PC-9 (cell line): ENCODE data around the gene PHC2. TPM values are rescaled to one million over a fixed set of nuclear protein-coding genes. Genes with fewer than 3 reads are reported as not detected.

Experiments
- BruUV-seq: library from RNA; stranded (reverse); fragments of 400-500 nt; replicated peaks from 2 replicates; lab custom pipeline; 2021; lab: Mats Ljungman, UMichigan
- CTCF ChIA-PET: fragments of 300-600 bp; sonication (Branson Sonifier 250); formaldehyde crosslinking; loops from one replicate; lab custom pipeline; 2022; ENCODE audit warnings: antibody characterized with exemption; lab: Charles Lee
- POLR2A ChIA-PET: fragments of 300-600 bp; sonication (Branson Sonifier 250); formaldehyde crosslinking; loops from one replicate; lab custom pipeline; 2022; ENCODE audit warnings: antibody characterized with exemption; ENCODE audit not compliant: unreplicated experiment; lab: Charles Lee
- DNase-seq, 2 experiments: peaks; one replicate each; pipeline versions ENCODE4 v3.0.0 to v3.0.0-alpha.2; 2015 to 2022; ENCODE audit warnings: mixed read lengths in 1 of 2
- H2AFZ ChIP-seq: fragments of 200-600 bp; sonication (generic); 2 replicates; pipeline ENCODE4 v1.8.1; 2017; ENCODE audit warnings: antibody characterized with exemption
- H3F3A ChIP-seq: fragments of 200-600 bp; sonication (generic); 2 replicates; pipeline ENCODE4 v1.8.1; 2017; ENCODE audit warnings: antibody characterized with exemption, mild to moderate bottlenecking, low read depth; ENCODE audit not compliant: insufficient read depth
- H3K27ac ChIP-seq: fragments of 200-600 bp; sonication (generic); 2 replicates; pipeline ENCODE4 v1.6.1; 2016; ENCODE audit warnings: mixed run types
- H3K27me3 ChIP-seq: fragments of 200-600 bp; sonication (generic); 2 replicates; pipeline ENCODE4 v1.6.1; 2016; ENCODE audit warnings: low read depth, mixed run types; ENCODE audit not compliant: insufficient read depth
- H3K36me3 ChIP-seq: fragments of 200-600 bp; sonication (generic); 2 replicates; pipeline ENCODE4 v1.6.1; 2016; ENCODE audit warnings: low read depth, mixed run types
- H3K4me1 ChIP-seq: fragments of 200-600 bp; sonication (generic); replicated peaks from 2 replicates; pipeline ENCODE4 v1.6.1; 2016; ENCODE audit warnings: mixed run types; ENCODE audit not compliant: insufficient read depth
- H3K4me2 ChIP-seq: fragments of 200-600 bp; sonication (generic); 2 replicates; pipeline ENCODE4 v1.6.1; 2017; ENCODE audit warnings: mixed run types
- H3K4me3 ChIP-seq: fragments of 200-600 bp; sonication (generic); 2 replicates; pipeline ENCODE4 v1.6.1; 2016; ENCODE audit warnings: mixed run types
- H3K79me2 ChIP-seq: fragments of 200-600 bp; sonication (generic); 2 replicates; pipeline ENCODE4 v1.6.1; 2017; ENCODE audit warnings: low read depth, mixed run types
- H3K9me2 ChIP-seq: fragments of 200-600 bp; sonication (generic); 2 replicates; pipeline ENCODE4 v1.8.1; 2017; ENCODE audit warnings: mild to moderate bottlenecking; ENCODE audit not compliant: insufficient read depth
- H3K9me3 ChIP-seq: fragments of 200-600 bp; sonication (generic); 2 replicates; pipeline ENCODE4 v1.8.1; 2016; ENCODE audit warnings: low read depth; ENCODE audit not compliant: insufficient read depth
- H4K20me1 ChIP-seq: fragments of 200-600 bp; sonication (generic); 2 replicates; pipeline ENCODE4 v1.8.1; 2017; ENCODE audit not compliant: insufficient read depth
- EZH2 ChIP-seq: fragments of 200-600 bp; sonication (generic); IDR thresholded peaks from 2 replicates; pipeline ENCODE4 v1.8.0; 2017; ENCODE audit warnings: antibody characterized with exemption, low read depth
- intact Hi-C: fragments of 100-400 bp; cut with micrococcal nuclease; formaldehyde crosslinking; loops from one replicate; pipeline ENCODE4 v1.10.0; 2022; ENCODE audit not compliant: unreplicated experiment
- total RNA-seq: library from RNA; stranded (reverse); gene quantifications from 2 replicates; pipeline ENCODE4 v1.2.3, GENCODE V29; 2021
- TF ChIP-seq, protein P1 (sequence below): fragments of 200-600 bp; sonication (generic); conservative IDR thresholded peaks from 2 replicates; pipeline ENCODE4 v1.6.1; 2017; ENCODE audit warnings: mixed run types, antibody characterized with exemption, mild to moderate bottlenecking, moderate library complexity

The PHC2 gene
- total RNA-seq, 1 experiment from 2014 or later, result 48.1 TPM

DNA sequence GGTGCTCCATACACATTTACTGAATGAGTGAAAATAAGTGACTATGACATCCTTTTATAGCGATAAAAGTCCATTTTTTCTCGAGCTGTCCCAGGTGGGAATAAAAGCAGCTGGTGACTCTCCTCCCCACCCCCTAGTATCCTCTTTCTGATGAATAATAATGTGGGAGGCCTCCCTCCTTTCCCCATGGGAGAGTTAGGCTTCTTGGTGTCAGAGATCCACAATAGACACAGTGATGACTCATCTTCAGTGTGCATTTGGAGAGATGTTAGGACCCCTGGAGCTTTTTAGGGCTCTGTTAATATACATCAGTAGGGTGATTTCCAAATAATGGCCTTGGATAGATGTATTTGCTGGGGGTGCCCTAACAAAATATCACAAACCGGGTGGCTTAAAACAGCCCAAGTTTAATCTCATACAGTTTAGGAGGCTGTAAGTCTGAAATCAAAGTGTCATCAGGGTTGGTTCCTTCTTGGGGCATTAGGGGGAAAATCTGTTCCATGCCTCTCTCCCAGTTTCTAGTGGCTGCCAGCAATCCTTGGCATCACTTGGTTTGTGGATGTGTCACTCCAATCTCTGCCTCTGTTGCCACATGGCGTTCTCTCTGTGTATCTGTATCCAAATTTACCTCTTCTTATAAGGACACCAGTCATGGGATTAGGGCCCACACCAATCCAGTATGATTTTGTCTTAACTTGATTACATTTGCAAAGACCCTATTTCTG, 4.4 kb upstream of the PHC2 start:
- TF ChIP-seq, protein P1, sequence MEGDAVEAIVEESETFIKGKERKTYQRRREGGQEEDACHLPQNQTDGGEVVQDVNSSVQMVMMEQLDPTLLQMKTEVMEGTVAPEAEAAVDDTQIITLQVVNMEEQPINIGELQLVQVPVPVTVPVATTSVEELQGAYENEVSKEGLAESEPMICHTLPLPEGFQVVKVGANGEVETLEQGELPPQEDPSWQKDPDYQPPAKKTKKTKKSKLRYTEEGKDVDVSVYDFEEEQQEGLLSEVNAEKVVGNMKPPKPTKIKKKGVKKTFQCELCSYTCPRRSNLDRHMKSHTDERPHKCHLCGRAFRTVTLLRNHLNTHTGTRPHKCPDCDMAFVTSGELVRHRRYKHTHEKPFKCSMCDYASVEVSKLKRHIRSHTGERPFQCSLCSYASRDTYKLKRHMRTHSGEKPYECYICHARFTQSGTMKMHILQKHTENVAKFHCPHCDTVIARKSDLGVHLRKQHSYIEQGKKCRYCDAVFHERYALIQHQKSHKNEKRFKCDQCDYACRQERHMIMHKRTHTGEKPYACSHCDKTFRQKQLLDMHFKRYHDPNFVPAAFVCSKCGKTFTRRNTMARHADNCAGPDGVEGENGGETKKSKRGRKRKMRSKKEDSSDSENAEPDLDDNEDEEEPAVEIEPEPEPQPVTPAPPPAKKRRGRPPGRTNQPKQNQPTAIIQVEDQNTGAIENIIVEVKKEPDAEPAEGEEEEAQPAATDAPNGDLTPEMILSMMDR, result no peak
- no peak for TF ChIP-seq EZH2
- DNase-seq, result no peak
- no TSS peak for BruUV-seq
- Histone ChIP-seq H3F3A (peaks cover 51% of the 10 kb centered on the region), H3K79me2 (peaks cover under 1% of the 10 kb centered on the region), H3K4me2 (peak overlapping the region; percentile 51), H4K20me1 (no peaks in the 10 kb centered on the region), H3K36me3 (no peaks in the 10 kb centered on the region), H3K27me3 (no peaks in the 10 kb centered on the region), H3K9me2 (no peaks in the 10 kb centered on the region; the same call in 1 of the 2 replicates), H3K9me3 (no peaks in the 10 kb centered on the region), H3K27ac (peak overlapping the region; percentile 80), H3K4me1 (peaks cover 66% of the 10 kb centered on the region), H2AFZ (no peak overlapping the region), H3K4me3 (no peak overlapping the region)
- CTCF ChIA-PET, result interaction anchor here (0.6 kb wide), 1 partner anchor 21 kb away, joined by 5 read pairs; no protein-coding TSS in a partner anchor
- intact Hi-C loops, result no loop called here
- POLR2A ChIA-PET, result no interaction called here

DNA sequence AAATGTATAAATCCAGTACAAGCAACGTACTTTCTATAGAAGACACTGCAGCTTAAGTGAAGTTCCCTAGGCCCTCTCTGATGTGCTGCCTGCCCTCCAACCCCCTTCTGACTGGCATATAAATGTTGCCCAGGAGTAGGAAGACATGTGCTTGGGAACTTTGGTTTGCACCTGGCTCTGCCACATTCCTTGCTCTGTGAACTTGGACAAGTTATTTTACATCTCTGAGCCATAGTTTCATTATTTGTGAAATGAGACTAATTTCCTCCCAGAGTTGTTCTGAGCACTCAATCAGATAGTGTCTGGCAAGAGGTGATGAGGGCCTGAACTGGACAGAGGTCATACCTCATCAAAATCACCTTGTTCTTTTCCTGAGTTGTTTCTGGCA, 3.5 kb upstream of the PHC2 start:
- H2AFZ ChIP-seq, result no peak overlapping the region
- DNase-seq, result peak in 1 of 2 experiments; percentile 65
- POLR2A ChIA-PET, result no interaction called here

DNA sequence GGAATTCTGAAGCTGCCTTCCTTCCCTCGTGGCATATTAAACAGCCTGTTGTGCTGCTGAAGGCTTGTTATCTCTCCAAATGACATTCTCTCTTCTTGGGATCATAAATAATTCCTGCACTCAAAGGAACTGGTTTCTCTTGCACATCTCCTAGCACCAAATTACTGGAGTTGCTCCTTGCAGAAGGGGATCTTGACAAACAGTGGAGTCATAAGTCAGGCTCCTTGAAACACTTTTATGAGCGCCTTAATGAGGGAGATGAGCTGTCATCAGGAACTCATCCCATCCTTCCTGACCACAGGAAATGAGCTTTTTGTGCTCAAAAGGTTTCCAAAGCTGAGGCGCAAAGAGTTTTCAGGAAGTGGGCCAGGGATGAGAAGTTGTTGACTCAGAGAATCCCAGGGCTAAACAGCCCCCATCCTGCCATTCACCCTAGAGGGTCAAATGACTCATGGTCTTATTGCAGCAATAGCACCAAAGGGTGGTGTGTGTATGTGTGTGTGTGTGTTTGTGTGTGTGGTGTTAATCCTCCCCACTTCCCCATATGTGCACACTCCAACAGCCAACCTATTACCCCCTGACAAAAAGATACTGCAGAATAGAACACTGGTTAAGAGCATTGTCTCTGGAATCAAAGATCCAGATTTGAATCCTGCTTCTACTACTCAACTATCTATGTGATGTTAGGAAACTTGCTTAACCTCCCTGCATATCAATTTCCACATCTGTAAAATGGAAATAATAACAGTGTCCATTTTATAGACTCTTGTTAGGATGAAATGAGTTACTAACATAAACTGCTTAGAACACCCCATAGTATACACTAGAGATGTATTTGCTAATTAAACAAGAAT, 2.8 kb upstream of the PHC2 start:
- peaks cover 16% of the 10 kb centered on the region for H3K79me2 ChIP-seq
- no TSS peak for BruUV-seq
- H3K27me3 ChIP-seq, result no peaks in the 10 kb centered on the region
- peak; percentile 49 to 91 for DNase-seq
- H3K36me3 ChIP-seq, result no peaks in the 10 kb centered on the region
- TF ChIP-seq EZH2, result no peak
- TF ChIP-seq, protein P1, result no peak
- no peak overlapping the region for H3K4me3 ChIP-seq
- H3K4me1 ChIP-seq, result peaks cover 78% of the 10 kb centered on the region
- ChIA-PET CTCF (no interaction called here), POLR2A (no interaction called here)
- no peak overlapping the region for H2AFZ ChIP-seq
- H3K9me3 ChIP-seq, result no peaks in the 10 kb centered on the region
- H3K27ac ChIP-seq, result peak overlapping the region; percentile 80
- no peaks in the 10 kb centered on the region; the same call in 1 of the 2 replicates for H3K9me2 ChIP-seq
- H4K20me1 ChIP-seq, result no peaks in the 10 kb centered on the region; the same call in 1 of the 2 replicates
- intact Hi-C loops, result loop anchor here (5.0 kb wide), 1 partner anchor 56 kb away; no protein-coding TSS in a partner anchor
- H3F3A ChIP-seq, result peaks cover 51% of the 10 kb centered on the region
- peak overlapping the region; percentile 51 for H3K4me2 ChIP-seq

More for the DNA sequence above, 3.5 kb upstream of the PHC2 start:
- Histone ChIP-seq H3F3A (peaks cover 51% of the 10 kb centered on the region), H4K20me1 (no peaks in the 10 kb centered on the region; the same call in 1 of the 2 replicates), H3K4me2 (peak overlapping the region; percentile 51), H3K4me1 (peaks cover 72% of the 10 kb centered on the region), H3K9me2 (no peaks in the 10 kb centered on the region; the same call in 1 of the 2 replicates), H3K9me3 (no peaks in the 10 kb centered on the region), H3K27me3 (no peaks in the 10 kb centered on the region), H3K79me2 (peaks cover 10% of the 10 kb centered on the region), H3K4me3 (no peak overlapping the region), H3K27ac (peak overlapping the region; percentile 80), H3K36me3 (no peaks in the 10 kb centered on the region)
- intact Hi-C loops, result loop anchor here (5.0 kb wide), 1 partner anchor 57 kb away; no protein-coding TSS in a partner anchor
- CTCF ChIA-PET, result interaction anchor here (0.6 kb wide), 1 partner anchor 22 kb away, joined by 5 read pairs; no protein-coding TSS in a partner anchor
- no TSS peak for BruUV-seq
- TF ChIP-seq, protein P1, result no peak
